Sigmoid colon (tissue), 3 donors: Measurements from ENCODE around the gene KLHL29.

ENCODE experiments used
- POLR2A ChIP-seq, 2 donors: fragments of 450-650 bp; IDR thresholded peaks; one replicate each; pipeline ENCODE4 v1.6.1; 2016; ENCODE audit warnings: antibody characterized with exemption in 2 of 2, mild to moderate bottlenecking in 2 of 2, moderate library complexity in 2 of 2
- TF ChIP-seq, protein P1 (sequence below), 4 experiments: fragments of 450-650 bp in 3 of 4; fragments of 200-600 bp in 1 of 4; IDR thresholded peaks; one replicate each; pipeline ENCODE4 v1.5.1; 2016 to 2019; ENCODE audit warnings: antibody characterized with exemption in 4 of 4, mild to moderate bottlenecking in 3 of 4, moderate library complexity in 2 of 4

DNA sequence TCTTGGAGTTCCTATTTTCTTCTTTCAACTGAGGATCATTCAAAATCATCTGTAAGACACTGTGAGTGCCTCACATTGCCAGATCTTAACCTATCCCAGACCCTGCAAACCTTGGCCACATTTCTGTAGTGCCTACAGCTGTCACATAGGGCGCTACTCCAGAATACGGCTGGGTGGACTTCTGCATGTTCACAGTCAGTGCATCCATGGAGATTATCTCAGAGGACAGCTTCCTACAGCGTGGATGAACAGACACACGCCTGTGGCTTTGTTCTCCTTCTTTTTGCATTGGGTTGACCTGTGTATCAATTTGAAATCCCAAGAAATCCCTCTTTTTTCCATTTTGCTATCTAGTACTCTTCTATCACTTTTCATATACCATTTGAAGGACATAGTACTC, 1.9 kb upstream of the KLHL29 start:
- TF ChIP-seq, protein P1, sequence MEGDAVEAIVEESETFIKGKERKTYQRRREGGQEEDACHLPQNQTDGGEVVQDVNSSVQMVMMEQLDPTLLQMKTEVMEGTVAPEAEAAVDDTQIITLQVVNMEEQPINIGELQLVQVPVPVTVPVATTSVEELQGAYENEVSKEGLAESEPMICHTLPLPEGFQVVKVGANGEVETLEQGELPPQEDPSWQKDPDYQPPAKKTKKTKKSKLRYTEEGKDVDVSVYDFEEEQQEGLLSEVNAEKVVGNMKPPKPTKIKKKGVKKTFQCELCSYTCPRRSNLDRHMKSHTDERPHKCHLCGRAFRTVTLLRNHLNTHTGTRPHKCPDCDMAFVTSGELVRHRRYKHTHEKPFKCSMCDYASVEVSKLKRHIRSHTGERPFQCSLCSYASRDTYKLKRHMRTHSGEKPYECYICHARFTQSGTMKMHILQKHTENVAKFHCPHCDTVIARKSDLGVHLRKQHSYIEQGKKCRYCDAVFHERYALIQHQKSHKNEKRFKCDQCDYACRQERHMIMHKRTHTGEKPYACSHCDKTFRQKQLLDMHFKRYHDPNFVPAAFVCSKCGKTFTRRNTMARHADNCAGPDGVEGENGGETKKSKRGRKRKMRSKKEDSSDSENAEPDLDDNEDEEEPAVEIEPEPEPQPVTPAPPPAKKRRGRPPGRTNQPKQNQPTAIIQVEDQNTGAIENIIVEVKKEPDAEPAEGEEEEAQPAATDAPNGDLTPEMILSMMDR (IDR thresholded peaks at IDR 0.05) = no peak
- TF ChIP-seq POLR2A (IDR thresholded peaks at IDR 0.05) = no peak
